ENCODE results near the gene AGER.
"Not testable (repeated sequence)": the region's sequence is repeated elsewhere in the genome, so short reads cannot be mapped to it uniquely, and the experiment has no call there.

AGER gene

DNA sequence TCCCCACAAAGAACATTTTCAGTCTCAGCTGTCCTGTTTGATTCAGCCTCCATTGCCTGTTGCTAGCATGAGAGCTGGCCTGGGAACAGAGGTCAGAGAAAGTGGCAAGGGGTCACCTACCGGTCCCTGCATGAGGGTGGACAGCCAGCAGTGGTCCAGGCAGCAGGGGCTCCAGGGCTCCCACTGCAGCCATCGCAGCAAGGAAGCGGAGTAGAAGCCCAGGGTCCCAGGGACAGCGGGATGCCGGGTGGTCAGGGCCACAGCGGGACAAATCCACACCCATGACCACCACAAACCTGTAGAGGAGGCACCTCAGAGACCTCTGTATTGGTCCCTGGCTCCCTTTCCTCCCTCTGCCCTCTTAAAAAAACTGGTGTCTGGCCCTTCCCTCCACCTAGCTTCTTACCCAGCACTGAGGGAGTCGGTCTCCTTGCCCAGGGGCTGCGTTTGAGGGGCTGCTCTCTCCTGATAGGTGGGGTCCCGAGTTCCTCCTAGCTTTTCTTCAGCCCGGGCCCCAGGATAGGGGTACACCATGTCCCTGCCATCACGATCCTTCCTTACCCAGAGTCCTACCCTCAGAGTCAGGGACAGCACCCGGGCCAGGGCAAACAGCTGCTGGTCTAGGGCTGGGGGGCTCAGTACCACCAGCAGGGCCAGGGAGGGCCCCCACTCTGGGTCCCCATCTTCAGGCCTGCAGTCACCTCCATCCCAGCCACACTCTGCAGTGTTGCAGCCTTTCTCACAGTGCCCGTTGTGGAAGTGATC lies 16.8 kb upstream of the AGER start:
- in situ Hi-C loops (cut with HindIII; ENCODE audit: low sequenced_read_pairs): no loop called here

GRCh38 chr6:32198866-32199265 lies 14.8 kb upstream of the AGER start:
- in situ Hi-C loops (cut with HindIII; ENCODE audit: low sequenced_read_pairs): no loop called here

- in situ Hi-C loops (cut with HindIII; ENCODE audit: low sequenced_read_pairs): no loop called here
Observed at GRCh38 chr6:32198345-32198696, 14.3 kb upstream of the AGER start.

GRCh38 chr6:32196682-32197616 lies 12.9 kb upstream of the AGER start:
- in situ Hi-C loops (cut with HindIII; ENCODE audit: low sequenced_read_pairs): no loop called here

- in situ Hi-C loops (cut with HindIII; ENCODE audit: low sequenced_read_pairs): no loop called here
Observed at GRCh38 chr6:32195902-32196681, 12.0 kb upstream of the AGER start.

DNA sequence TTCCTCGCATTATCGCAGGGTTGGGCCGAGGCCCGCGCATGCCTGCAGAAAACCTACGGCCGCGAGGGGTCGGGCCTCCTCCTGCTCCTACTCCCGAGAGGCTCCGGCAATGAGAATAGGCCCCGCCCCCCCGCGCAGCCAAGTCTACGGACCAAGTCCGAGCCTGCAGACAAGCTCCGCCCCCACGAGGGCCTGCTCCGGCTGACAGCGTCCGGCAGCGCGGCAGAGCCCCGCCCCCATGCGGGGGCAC lies 11.5 kb upstream of the AGER start:
- in situ Hi-C loops (cut with HindIII; ENCODE audit: low sequenced_read_pairs): no loop called here

- in situ Hi-C loops (cut with HindIII; ENCODE audit: low sequenced_read_pairs): no loop called here
Observed at GRCh38 chr6:32194825-32195651, 11.0 kb upstream of the AGER start.

GRCh38 chr6:32194388-32194787 lies 10.3 kb upstream of the AGER start:
- in situ Hi-C loops (cut with HindIII; ENCODE audit: low sequenced_read_pairs): no loop called here

DNA sequence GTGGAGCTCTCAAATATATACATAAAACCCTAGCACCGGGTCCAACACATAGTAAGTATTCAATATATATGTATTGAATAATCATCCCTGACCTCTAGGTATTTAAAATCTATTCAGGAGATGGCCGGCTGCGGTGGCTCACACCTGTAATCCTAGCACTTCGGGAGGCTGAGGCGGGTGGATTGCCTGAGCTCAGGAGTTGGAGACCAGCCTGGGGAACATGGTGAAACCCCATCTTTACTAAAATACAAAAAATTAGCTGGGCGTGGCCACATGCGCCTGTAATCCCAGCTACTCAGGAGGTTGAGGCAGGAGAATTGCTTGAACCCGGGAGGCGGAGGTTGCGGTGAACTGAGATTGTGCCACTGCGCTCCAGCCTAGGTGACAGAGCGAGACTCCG lies 9.0 kb upstream of the AGER start:
- in situ Hi-C loops (cut with HindIII; ENCODE audit: low sequenced_read_pairs): not testable (repeated sequence)

DNA sequence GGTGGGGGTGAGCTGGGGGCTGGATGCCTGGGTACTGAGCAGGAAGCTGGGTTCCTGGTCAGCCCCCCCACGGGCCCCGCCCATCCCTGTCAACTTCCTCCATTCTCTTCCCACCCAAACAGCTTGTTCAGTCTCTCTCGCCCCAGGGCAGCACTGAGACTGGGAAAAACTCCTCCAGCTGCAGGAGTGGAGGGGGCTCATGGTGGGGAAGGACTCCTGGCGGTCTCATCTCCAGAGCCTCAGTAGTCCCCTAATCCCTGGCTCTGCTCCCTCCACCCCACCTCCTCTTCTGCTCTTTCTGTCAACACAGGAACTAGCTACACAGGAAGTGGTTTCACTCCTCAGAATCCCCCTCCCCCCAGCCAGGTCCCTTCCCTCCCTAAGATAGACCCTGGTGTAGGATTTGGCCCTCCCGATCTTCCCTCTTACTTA lies 8.6 kb upstream of the AGER start, which contains the start of gene GPSM3:
Gene GPSM3 (minus strand): TSS at position 36 of the 432 bp plus-strand sequence. CDS start 130 bp downstream, outside the sequence.
- in situ Hi-C loops (cut with HindIII; ENCODE audit: low sequenced_read_pairs): no loop called here

GRCh38 chr6:32191696-32192607 lies 7.9 kb upstream of the AGER start:
- in situ Hi-C loops (cut with HindIII; ENCODE audit: low sequenced_read_pairs): no loop called here

- in situ Hi-C loops (cut with HindIII; ENCODE audit: low sequenced_read_pairs): no loop called here
Observed at GRCh38 chr6:32190911-32191677, 7.0 kb upstream of the AGER start.

DNA sequence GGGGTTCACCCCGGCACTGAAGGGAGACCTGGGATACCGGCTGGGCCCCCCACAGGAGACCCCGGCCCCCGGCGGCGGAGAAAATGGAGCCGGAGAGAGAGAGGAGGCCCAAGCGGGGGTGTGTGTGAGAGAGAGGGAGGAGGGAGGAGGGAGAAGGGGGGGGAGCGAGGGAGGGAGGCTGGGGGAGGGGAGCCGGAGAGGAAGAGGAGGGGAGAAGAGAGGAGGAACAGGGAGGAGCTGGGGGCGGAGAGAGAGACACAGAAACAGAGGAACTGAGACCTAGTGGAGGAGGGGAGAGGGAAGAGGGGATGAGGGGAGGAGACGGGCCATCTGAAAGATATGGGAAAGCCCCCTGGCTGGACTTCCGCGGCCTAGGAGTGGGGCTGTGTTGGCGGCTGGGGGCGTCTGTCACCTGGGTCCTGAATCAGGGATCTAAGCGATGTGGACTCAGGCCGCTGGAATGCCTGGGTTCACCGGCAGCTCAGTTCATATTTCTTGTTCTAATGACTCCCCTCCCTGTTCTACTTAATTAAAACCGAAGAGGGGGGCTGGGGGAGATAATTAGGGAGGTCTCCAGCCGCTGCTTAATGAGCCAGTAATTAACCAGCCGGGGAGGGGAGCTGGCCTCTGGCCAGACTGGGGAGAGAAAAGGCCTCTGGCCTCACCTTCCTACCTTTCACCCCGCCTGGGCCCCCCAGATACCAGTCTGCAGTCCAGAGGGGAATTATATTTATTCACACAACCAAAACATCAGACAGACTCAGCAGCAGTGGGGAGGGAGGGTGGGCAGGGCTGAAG lies 6.2 kb upstream of the AGER start, which contains the start of gene PBX2:
Gene PBX2 (minus strand): TSS at position 149 of the 798 bp plus-strand sequence. CDS start 287 bp downstream, outside the sequence.
- in situ Hi-C loops (cut with HindIII; ENCODE audit: low sequenced_read_pairs): no loop called here

GRCh38 chr6:32189742-32190053 lies 5.6 kb upstream of the AGER start:
- in situ Hi-C loops (cut with HindIII; ENCODE audit: low sequenced_read_pairs): no loop called here

DNA sequence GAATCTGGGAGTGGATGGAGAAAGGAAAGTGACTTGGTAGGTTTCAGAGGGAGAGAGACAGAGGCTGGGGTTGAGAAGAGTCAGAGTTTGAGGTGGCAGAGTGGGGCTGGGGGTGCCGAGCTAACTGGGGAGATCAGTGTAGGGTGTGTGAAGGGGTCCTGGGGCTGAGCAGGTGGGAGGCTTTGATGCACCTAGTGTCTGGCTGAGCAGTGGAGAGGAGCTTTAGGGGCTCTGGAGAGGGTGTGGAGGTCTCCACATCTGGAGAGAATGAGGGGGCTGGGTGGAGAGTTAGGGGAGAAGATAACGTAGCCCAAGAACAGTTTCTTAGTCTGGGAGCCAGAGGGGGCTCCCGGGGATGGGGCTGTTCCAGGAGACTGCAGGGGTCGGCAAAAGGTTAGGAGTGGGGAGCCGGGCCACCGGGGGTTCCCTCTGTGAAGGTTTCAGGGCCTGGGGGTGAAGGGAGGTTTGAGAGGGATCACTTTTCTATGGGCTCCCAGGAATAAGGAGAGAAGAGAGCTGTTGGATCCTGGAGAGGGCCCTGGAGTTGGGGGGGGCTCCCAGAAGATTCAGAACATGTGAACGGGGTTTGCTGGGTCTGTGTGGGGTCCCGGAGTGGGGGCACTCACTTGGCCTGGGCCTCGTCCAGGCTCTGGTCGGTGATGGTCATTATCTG lies 5.2 kb upstream of the AGER start:
- in situ Hi-C loops (cut with HindIII; ENCODE audit: low sequenced_read_pairs): no loop called here

GRCh38 chr6:32188381-32189068 lies 4.5 kb upstream of the AGER start:
- in situ Hi-C loops (cut with HindIII; ENCODE audit: low sequenced_read_pairs): no loop called here

All from DLD1 (cell line).